DMS114 treated with DMSO at 0.1 percent for 48 hours (cell line): ENCODE results near the gene CD320.
"Not testable (repeated sequence)": the region's sequence is repeated elsewhere in the genome, so short reads cannot be mapped to it uniquely, and the experiment has no call there.

Experiments
- DNase-seq: peaks from one replicate; lab custom pipeline; 2025; ENCODE audit not compliant: unreplicated experiment; lab: John Stamatoyannopoulos, UW

CD320 gene

GRCh38 chr19:8333767-8334457, 25.8 kb upstream of the CD320 start:
- no peak for DNase-seq

GRCh38 chr19:8332976-8333766, 25.0 kb upstream of the CD320 start:
- DNase-seq = no peak

- DNase-seq = no peak
Measured at GRCh38 chr19:8331263-8331845, 23.2 kb upstream of the CD320 start.

DNA sequence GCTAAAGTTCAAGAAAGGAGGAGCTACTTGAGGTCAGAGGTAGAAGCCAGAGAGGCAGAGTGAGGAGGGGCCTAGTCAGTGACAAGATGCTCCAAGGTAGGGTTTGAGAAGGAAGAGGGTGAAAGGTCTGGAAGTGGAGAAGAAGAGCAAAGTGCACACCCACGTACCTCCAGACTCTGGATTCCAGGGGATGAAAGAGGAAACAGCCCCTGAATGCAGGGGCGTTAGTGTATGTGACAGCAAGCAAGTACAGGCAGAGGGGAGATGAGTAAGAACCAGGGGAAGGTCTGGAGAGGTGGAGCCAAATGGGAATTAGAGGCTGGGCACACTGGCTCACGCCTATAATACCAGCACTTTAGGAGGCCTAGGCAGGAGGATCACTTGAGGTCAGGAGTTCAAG, 21.8 kb upstream of the CD320 start:
- no peak for DNase-seq

GRCh38 chr19:8325454-8325853, 17.3 kb upstream of the CD320 start:
- DNase-seq = no peak

- DNase-seq = no peak
Measured at GRCh38 chr19:8324186-8325050, 16.3 kb upstream of the CD320 start.

DNA sequence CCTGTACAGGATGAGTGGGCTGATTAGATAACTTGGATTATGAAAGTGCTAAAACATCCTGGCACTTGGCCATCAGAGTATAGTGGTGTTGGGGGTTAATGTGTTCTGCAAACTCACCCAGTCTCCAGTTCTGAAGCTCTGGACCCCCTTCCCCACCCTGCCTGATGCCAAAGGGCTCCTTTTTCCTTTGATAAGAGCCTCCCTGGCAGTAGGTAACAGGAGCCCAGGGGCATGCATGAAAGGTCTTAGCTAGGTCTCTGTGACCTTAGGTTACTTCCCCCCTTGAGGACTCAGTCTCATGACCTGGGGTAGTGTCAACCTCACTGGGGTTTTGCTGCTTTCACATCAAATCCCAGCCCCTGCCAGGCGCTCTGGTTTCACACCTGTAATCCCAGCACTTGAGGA, 15.6 kb upstream of the CD320 start:
- DNase-seq = no peak

DNA sequence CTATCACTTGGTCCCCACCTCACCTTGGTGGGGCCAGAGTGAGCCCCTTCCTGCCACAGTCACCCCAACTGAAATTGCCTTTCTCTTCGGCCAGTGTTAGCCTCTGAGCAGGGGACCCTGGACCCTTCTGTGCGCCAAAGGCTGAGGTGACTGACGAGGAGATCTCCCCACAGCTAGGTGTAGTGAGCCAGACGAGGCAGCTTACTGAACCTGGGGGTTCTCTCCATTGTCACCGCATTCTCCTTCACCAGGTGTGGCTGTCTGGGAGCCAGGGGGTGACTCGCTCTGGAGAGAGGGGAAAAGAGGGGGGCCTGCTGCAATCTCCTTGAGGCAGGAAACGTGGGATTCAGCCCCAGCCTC, 14.5 kb upstream of the CD320 start:
- DNase-seq = no peak

DNA sequence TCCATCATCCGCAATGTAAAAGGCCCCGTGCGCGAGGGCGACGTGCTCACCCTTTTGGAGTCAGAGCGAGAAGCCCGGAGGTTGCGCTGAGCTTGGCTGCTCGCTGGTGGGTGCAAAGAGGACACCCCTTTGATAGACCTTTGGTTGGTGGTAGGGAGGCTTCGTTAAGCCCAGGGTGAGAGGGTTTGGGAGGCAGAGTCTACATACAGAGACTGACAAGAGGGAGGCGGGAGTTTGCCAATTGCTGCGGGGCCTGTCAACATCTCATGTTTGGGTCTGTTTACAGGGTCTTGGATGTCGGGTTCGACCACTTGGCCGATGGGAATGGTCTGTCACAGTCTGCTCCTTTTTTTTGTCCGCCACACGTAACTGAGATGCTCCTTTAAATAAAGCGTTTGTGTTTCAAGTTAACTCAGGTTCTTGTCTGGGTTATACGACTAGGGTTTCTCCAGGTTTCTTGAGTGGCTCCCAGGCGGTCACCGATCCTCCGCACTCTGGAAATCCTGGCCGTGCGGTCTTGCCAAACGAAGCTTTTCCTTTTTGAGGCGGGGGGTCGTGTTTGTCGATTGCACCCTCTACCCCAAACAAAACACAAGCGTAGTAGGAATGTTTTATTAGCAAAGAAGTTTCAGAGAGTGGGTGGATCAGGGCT, 14.0 kb upstream of the CD320 start:
- no peak for DNase-seq

GRCh38 chr19:8321067-8321985, 13.2 kb upstream of the CD320 start, which contains the start of the genes NDUFA7 and RPS28:
Gene NDUFA7, minus strand, starts transcription at chr19:8321375. Its CDS starts 17 bp downstream, at chr19:8321358.
Gene RPS28, plus strand, starts transcription at chr19:8321496. Its CDS starts 35 bp downstream, at chr19:8321531.
- DNase-seq = peak; percentile 73

- DNase-seq = no peak
Measured at GRCh38 chr19:8320564-8321066, 12.5 kb upstream of the CD320 start.

DNA sequence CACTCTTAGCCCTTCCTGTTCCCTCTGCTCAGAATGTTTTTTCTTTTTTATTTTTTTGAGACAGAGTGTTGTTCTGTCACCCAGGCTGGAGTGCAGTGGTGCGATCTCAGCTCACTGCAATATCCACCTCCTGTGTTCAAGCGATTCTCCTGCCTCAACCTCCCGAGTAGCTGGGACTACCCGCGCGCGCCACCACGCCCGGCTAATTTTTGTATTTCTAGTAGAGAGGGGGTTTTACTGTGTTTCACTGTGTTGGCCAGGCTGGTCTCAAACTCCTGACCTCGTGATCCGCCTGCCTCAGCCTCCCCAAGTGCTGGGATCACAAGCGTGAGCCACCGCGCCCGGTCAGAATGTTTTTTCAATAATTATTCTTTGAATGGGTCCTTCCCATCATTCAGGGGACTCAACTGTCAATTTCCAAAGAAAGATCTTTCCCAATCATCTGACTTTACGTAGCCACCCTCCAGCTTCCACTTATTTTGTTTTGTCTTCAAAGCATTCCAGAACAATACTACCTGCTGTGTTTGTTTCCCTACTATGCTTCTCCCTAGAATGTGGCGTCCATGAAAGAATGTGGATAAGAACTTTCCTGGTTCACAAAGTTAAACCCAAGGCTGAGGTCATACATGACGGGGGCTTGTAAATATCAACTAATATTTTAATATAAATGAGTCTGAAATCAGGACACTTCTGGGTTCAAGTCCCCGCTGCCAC, 11.8 kb upstream of the CD320 start:
- DNase-seq = no peak

DNA sequence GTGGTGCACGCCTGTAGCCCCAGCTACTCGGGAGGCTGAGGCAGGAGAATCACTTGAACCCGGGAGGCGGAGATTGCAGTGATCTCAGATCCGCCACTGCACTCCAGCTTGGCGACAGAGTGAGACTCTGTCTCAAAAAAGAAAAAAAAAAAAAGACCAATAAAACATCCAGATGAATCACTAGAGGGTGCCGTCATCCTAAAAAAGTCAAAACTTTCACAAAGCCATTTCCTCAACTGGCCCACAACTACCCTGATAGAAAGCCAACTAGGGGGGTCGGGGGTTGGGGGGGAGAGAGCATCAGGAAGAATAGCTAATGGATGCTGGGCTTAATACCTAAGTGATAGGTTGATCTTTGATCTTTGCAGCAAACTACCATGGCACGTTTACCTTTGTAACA, 10.7 kb upstream of the CD320 start:
- not testable (repeated sequence) for DNase-seq

- DNase-seq = no peak
Measured at GRCh38 chr19:8316351-8317125, 8.4 kb upstream of the CD320 start.

DNA sequence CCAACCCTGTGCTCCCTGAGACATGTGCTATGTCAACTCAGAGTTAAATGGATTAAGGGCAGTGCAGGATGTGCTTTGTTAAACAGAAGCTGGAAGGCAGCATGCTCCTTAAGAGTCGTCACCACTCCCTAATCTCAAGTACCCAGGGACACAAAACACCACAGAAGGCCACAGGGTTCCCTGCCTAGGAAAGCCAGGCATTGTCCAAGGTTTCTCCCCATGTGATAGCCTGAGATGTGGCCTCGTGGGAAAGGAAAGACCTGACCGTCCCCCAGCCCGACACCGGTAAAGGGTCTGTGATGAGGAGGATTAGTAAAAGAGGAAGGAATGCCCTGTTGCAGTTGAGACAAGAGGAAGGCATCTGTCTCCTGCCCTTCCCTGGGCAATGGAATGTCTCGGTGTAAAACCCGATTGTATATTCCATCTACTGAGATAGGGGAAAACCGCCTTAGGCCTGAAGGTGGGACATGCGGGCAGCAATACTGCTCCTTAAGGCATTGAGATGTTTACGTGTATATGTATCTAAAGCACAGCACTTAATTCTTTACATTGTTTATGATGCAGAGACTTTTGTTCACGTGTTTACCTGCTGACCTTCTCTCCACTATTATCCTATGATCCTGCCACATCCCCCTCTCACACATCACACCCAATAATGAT, 7.0 kb upstream of the CD320 start:
- DNase-seq = not testable (repeated sequence)

DNA sequence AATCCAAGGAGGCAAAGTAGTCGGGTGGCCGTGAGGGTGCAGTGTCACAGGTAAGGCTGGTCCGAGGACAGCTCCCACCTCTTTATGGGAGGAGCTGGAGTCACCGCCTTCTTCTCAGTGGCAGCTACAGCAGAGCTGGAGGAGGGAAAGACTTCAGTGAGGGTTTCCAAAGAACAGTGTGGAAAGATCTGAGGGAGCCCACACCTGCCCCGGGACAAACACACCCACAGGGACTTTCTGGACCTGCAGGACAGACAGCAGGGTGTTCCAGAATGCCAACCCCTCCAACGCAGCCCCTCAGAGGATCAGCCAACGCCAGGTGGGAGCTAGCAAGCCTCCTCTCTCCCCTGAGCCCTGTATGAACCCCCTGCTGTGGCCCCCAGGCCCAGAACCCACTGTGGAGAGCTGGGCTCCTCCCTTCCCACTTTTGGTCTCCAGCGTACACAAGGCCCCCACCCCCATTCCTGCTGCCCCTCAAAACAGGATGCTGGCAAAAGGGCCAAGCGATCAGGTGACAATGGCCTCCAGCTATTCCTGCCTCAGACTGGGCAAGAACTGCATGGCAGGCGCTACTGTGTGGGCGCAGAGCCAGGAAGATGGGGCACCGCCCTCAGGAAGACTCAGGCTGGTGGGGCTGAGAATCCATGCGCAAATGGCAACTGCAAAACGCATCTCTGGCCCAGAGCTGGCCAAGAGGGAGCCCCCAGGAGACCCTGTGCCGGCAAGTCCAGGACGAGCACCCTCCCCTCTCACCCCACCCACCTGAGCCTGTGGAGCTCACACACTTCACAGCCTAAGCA, 3.5 kb upstream of the CD320 start:
- no peak for DNase-seq
